ENCODE measurements around the gene ATP6AP2.

ATP6AP2 gene

GRCh38 chrX:40582811-40583210, 2.0 kb downstream of the ATP6AP2 start:
- TF ChIP-seq POLR2AphosphoS5 (IDR thresholded peaks at IDR 0.05; ENCODE audit: low read depth, low read length) = no peak
- TF ChIP-seq SIN3A (IDR thresholded peaks at IDR 0.05; ENCODE audit: borderline replicate concordance, insufficient read depth, low read length) = no peak
- TF ChIP-seq REST (IDR thresholded peaks at IDR 0.05; ENCODE audit: insufficient read depth in 1 of 2, low read depth in 2 of 2, low read length in 2 of 2) = no peak
- TF ChIP-seq FOXP2 (optimal IDR thresholded peaks at IDR 0.05; ENCODE audit: borderline replicate concordance, extremely low read depth, extremely low read length, insufficient read depth) = no peak
- no peak for TF ChIP-seq TAF1 (IDR thresholded peaks at IDR 0.05; ENCODE audit: borderline replicate concordance, insufficient read depth, low read length)

GRCh38 chrX:40603446-40603845, 22.7 kb downstream of the ATP6AP2 start:
- TF ChIP-seq REST (IDR thresholded peaks at IDR 0.05; ENCODE audit: insufficient read depth in 1 of 2, low read depth in 2 of 2, low read length in 2 of 2) (no peak), POLR2AphosphoS5 (IDR thresholded peaks at IDR 0.05; ENCODE audit: low read depth, low read length) (no peak), TAF1 (IDR thresholded peaks at IDR 0.05; ENCODE audit: borderline replicate concordance, insufficient read depth, low read length) (no peak), FOXP2 (optimal IDR thresholded peaks at IDR 0.05; ENCODE audit: borderline replicate concordance, extremely low read depth, extremely low read length, insufficient read depth) (no peak), SIN3A (IDR thresholded peaks at IDR 0.05; ENCODE audit: borderline replicate concordance, insufficient read depth, low read length) (no peak)

- TF ChIP-seq SIN3A (IDR thresholded peaks at IDR 0.05; ENCODE audit: borderline replicate concordance, insufficient read depth, low read length) (no peak), REST (IDR thresholded peaks at IDR 0.05; ENCODE audit: insufficient read depth in 1 of 2, low read depth in 2 of 2, low read length in 2 of 2) (no peak), POLR2AphosphoS5 (IDR thresholded peaks at IDR 0.05; ENCODE audit: low read depth, low read length) (no peak), FOXP2 (optimal IDR thresholded peaks at IDR 0.05; ENCODE audit: borderline replicate concordance, extremely low read depth, extremely low read length, insufficient read depth) (no peak), TAF1 (IDR thresholded peaks at IDR 0.05; ENCODE audit: borderline replicate concordance, insufficient read depth, low read length) (no peak)
These were observed 26.6 kb downstream of the ATP6AP2 start for GRCh38 chrX:40607381-40607780.

GRCh38 chrX:40612511-40612910, 31.7 kb downstream of the ATP6AP2 start:
- TF ChIP-seq REST (IDR thresholded peaks at IDR 0.05; ENCODE audit: insufficient read depth in 1 of 2, low read depth in 2 of 2, low read length in 2 of 2) = no peak
- no peak for TF ChIP-seq POLR2AphosphoS5 (IDR thresholded peaks at IDR 0.05; ENCODE audit: low read depth, low read length)
- TF ChIP-seq TAF1 (IDR thresholded peaks at IDR 0.05; ENCODE audit: borderline replicate concordance, insufficient read depth, low read length) = no peak
- no peak for TF ChIP-seq FOXP2 (optimal IDR thresholded peaks at IDR 0.05; ENCODE audit: borderline replicate concordance, extremely low read depth, extremely low read length, insufficient read depth)
- TF ChIP-seq SIN3A (IDR thresholded peaks at IDR 0.05; ENCODE audit: borderline replicate concordance, insufficient read depth, low read length) = no peak

- no peak for TF ChIP-seq SIN3A (IDR thresholded peaks at IDR 0.05; ENCODE audit: borderline replicate concordance, insufficient read depth, low read length)
- no peak for TF ChIP-seq TAF1 (IDR thresholded peaks at IDR 0.05; ENCODE audit: borderline replicate concordance, insufficient read depth, low read length)
These were observed 35.2 kb downstream of the ATP6AP2 start for GRCh38 chrX:40615976-40616375.
